Ovary (tissue), 9 donors: ENCODE measurements around the gene RFESD. TPM values are rescaled to one million over a fixed set of nuclear protein-coding genes. Genes with fewer than 3 reads are reported as not detected.

Source experiments
- DNase-seq, 5 donors: peaks; one replicate each; pipeline ENCODE4 v3.0.0-alpha.2; 2019 to 2020
- H3K27ac ChIP-seq, 2 donors: fragments of 200-600 bp; one replicate each; pipeline versions ENCODE4 v1.5.1 to v1.8.0; 2019 to 2022
- H3K27me3 ChIP-seq: fragments of 200-600 bp; one replicate; pipeline ENCODE4 v1.8.0; 2022
- H3K36me3 ChIP-seq: fragments of 200-600 bp; sonication (generic); one replicate; pipeline ENCODE4 v1.5.1; 2019
- H3K4me1 ChIP-seq: one replicate; pipeline ENCODE4 v1.8.1; 2013; ENCODE audit warnings: mild to moderate bottlenecking, moderate library complexity; ENCODE audit not compliant: insufficient read depth
- H3K4me3 ChIP-seq: fragments of 200-600 bp; sonication (generic); one replicate; pipeline ENCODE4 v1.5.1; 2017
- H3K9me3 ChIP-seq, 2 donors: fragments of 200-600 bp in 1 of 2; sonication (generic) in 1 of 2; one replicate each; pipeline versions ENCODE4 v1.5.1 to v1.8.1; 2013 to 2019; ENCODE audit warnings: mild to moderate bottlenecking in 1 of 2, moderate library complexity in 1 of 2
- CTCF ChIP-seq, 3 donors: fragments of 450-650 bp in 2 of 3; fragments of 200-600 bp in 1 of 3; IDR thresholded peaks; one replicate each; pipeline versions ENCODE4 v1.5.1 to v1.8.0; 2016 to 2022; ENCODE audit warnings: antibody characterized with exemption in 3 of 3, mild to moderate bottlenecking in 1 of 3
- EP300 ChIP-seq: sonication (generic); formaldehyde crosslinking; IDR thresholded peaks from one replicate; pipeline ENCODE4 v1.6.1; 2017; ENCODE audit warnings: antibody characterized with exemption
- POLR2A ChIP-seq: fragments of 450-650 bp; IDR thresholded peaks from one replicate; pipeline ENCODE4 v1.6.1; 2017; ENCODE audit warnings: antibody characterized with exemption, mild to moderate bottlenecking, moderate library complexity
- WGBS, 3 donors: extraction: QIAGEN DNeasy Blood & Tissue Kit in 1 of 3; methylation state at CpG; one replicate each; pipeline versions ENCODE4 v1.1.5 to v1.1.7; 2013 to 2017; 5-methylcytosine and 5-hydroxymethylcytosine counted together
- intact Hi-C, 4 donors: fragments of 100-400 bp; cut with DNase I; formaldehyde crosslinking; loops; one replicate each; pipeline versions ENCODE4 v1.11.0 to v1.15.1; 2022 to 2023
- polyA plus RNA-seq, 2 donors: library from polyadenylated mRNA; stranded (reverse); fragments of 200-250 nt in 1 of 2; fragments of 350-450 nt in 1 of 2; fragmentation: Illumina TruSeq in 1 of 2; extraction: RNeasy Lipid Tissue Mini Kit (QIAGEN cat#74804) in 1 of 2; gene quantifications; one replicate each; pipeline ENCODE4 v1.2.3, GENCODE V29; 2013 to 2014
- total RNA-seq, 7 donors: library from RNA; depleted of rRNA in 2 of 7; stranded (reverse); fragments of >200 nt in 2 of 7; fragmentation: NEBNext Ultra II Directional in 3 of 7; extraction: Animal tissue kit (Norgen Biotek cat#: 25700) in 3 of 7; gene quantifications; one replicate each; pipeline versions ENCODE4 v1.1.0 to v1.2.4, GENCODE V29; 2016 to 2023
- donor health status: DM: no; HTN: no; CAD: no; lungs with moderate emphysema.
- donor health status: DM: no; HTN: no; CAD: no.
- donor health status: Bipolar disorder and iron deficiency.
- donor health status: DM: yes; HTN: yes; CAD: no.
- donor health status: DM: no; HTN: no; CAD: no.
- donor health status: DM: yes; HTN: yes; CAD: no.

RFESD gene
- total and polyA plus RNA-seq, 9 donors: 1.1 to 5.0 (median 3.2) TPM

- WGBS, 3 donors: 89 to 95% (median 94%) methylated on average over 5 of the region's 5 CpGs
- peaks cover 8% of the 10 kb centered on the region for H3K4me1 ChIP-seq
- no peak for DNase-seq
- no peaks in the 10 kb centered on the region for H3K27me3 ChIP-seq
- no peak for TF ChIP-seq EP300
- TF ChIP-seq POLR2A: no peak
- no peak for TF ChIP-seq CTCF (IDR thresholded peaks at IDR 0.05)
- intact Hi-C loops: loop anchor here in 1 of 4 donors (10.0 kb wide), 1 partner anchor 971 kb away; no protein-coding TSS in a partner anchor
- H3K9me3 ChIP-seq: no peaks in the 10 kb centered on the region
- no peak overlapping the region for H3K4me3 ChIP-seq
- H3K27ac ChIP-seq: no peak overlapping the region
- no peaks in the 10 kb centered on the region for H3K36me3 ChIP-seq
These were observed 22.9 kb upstream of the RFESD start for GRCh38 chr5:95623706-95624105.

GRCh38 chr5:95624368-95624767 is 22.2 kb upstream of the RFESD start:
- H3K4me3 ChIP-seq: no peak overlapping the region
- intact Hi-C loops: loop anchor here in 1 of 4 donors (10.0 kb wide), 1 partner anchor 970 kb away; no protein-coding TSS in a partner anchor
- H3K27ac ChIP-seq: no peak overlapping the region
- H3K36me3 ChIP-seq: no peaks in the 10 kb centered on the region
- H3K27me3 ChIP-seq: no peaks in the 10 kb centered on the region
- no peak for DNase-seq
- TF ChIP-seq EP300 (no peak), POLR2A (no peak), CTCF (IDR thresholded peaks at IDR 0.05) (no peak)
- peaks cover 8% of the 10 kb centered on the region for H3K4me1 ChIP-seq
- 96 to 100% (median 97%) methylated on average over 2 of the region's 2 CpGs for WGBS, 3 donors
- no peaks in the 10 kb centered on the region for H3K9me3 ChIP-seq

- Histone ChIP-seq H3K4me3 (no peak overlapping the region), H3K9me3 (no peaks in the 10 kb centered on the region), H3K27me3 (no peaks in the 10 kb centered on the region), H3K36me3 (no peaks in the 10 kb centered on the region), H3K27ac (no peak overlapping the region), H3K4me1 (no peaks in the 10 kb centered on the region)
- TF ChIP-seq POLR2A: no peak
- no peak for TF ChIP-seq EP300
- TF ChIP-seq CTCF (IDR thresholded peaks at IDR 0.05): no peak
- intact Hi-C loops: loop anchor here in 1 of 4 donors (10.0 kb wide), 1 partner anchor 968 kb away; no protein-coding TSS in a partner anchor
- no peak for DNase-seq
- WGBS, 3 donors: 49 to 82% (median 77%) methylated on average over 1 of the region's 1 CpG
These were observed 19.9 kb upstream of the RFESD start for GRCh38 chr5:95626701-95627100.

- H3K27me3 ChIP-seq: no peaks in the 10 kb centered on the region
- H3K36me3 ChIP-seq: no peaks in the 10 kb centered on the region
- TF ChIP-seq EP300 (no peak), POLR2A (no peak)
- H3K4me3 ChIP-seq: no peak overlapping the region
- intact Hi-C loops: loop anchor here in 1 of 4 donors (10.0 kb wide), 1 partner anchor 967 kb away; no protein-coding TSS in a partner anchor
- no peak overlapping the region for H3K27ac ChIP-seq
- 83 to 90% (median 85%) methylated on average over 4 of the region's 4 CpGs for WGBS, 3 donors
- DNase-seq: no peak
- H3K9me3 ChIP-seq: no peaks in the 10 kb centered on the region
- H3K4me1 ChIP-seq: no peaks in the 10 kb centered on the region
These were observed 18.4 kb upstream of the RFESD start for GRCh38 chr5:95627971-95628810.

GRCh38 chr5:95628933-95629332 is 17.6 kb upstream of the RFESD start:
- no peaks in the 10 kb centered on the region for H3K27me3 ChIP-seq
- TF ChIP-seq CTCF (IDR thresholded peaks at IDR 0.05) (no peak), EP300 (no peak)
- H3K27ac ChIP-seq: no peak overlapping the region
- no peak for DNase-seq
- no peaks in the 10 kb centered on the region for H3K36me3 ChIP-seq
- H3K4me3 ChIP-seq: no peak overlapping the region
- intact Hi-C loops: loop anchor here in 1 of 4 donors (10.0 kb wide), 1 partner anchor 966 kb away; no protein-coding TSS in a partner anchor
- no peaks in the 10 kb centered on the region for H3K4me1 ChIP-seq
- no peaks in the 10 kb centered on the region for H3K9me3 ChIP-seq
- WGBS, 3 donors: 81 to 87% (median 85%) methylated on average over 1 of the region's 1 CpG
